Stimulated activated CD8-positive, alpha-beta memory T cell treated with anti-CD3 and anti-CD28 coated beads, Interleukin-4, amount 100 ng/mL, for 48 hours (primary cell): Measurements from ENCODE around the gene TGFBR3.
"Not testable (repeated sequence)": the region's sequence is repeated elsewhere in the genome, so short reads cannot be mapped to it uniquely, and the experiment has no call there.

Experiments
- DNase-seq: peaks from one replicate; pipeline ENCODE4 v3.0.0-alpha.2; 2020

The TGFBR3 gene

DNA sequence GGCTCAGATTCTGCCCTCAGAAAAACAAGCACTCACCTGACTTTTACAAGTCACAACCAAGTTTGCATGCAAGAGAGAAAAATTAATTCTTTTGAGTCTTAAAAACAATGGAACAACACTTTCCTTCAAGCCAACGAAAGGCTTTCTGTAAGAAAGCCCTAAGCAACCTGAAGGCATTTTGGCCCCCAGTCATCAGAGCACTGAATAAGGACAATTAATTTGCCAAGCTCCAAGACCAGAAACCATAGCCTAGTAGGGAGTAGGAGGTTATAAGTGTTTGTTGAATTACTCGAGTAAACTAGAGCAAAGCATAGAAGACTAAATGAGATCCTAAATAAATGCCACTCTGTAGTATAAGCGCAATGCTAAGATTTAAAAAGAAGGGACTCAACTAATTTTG, 4.7 kb downstream of the TGFBR3 start:
- no peak for DNase-seq

DNA sequence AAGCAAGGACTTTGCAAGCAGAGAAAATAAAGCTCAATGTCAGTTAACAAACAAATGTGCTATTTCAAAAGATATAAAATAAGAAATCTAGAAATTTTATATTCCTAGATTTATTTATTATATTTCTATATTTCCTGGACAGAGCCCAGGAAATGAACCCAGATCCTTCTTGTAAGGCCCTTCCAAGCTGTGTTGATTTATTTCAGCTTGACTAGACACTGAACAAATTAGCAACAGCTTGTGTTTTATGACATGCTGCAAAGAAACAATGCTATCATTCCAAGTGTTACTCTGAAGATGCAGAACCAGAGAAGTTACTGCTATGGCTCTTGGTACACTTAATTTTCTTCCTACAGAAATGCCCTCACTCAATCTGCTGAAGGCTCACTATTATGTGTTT, 6.2 kb downstream of the TGFBR3 start:
- no peak for DNase-seq

DNA sequence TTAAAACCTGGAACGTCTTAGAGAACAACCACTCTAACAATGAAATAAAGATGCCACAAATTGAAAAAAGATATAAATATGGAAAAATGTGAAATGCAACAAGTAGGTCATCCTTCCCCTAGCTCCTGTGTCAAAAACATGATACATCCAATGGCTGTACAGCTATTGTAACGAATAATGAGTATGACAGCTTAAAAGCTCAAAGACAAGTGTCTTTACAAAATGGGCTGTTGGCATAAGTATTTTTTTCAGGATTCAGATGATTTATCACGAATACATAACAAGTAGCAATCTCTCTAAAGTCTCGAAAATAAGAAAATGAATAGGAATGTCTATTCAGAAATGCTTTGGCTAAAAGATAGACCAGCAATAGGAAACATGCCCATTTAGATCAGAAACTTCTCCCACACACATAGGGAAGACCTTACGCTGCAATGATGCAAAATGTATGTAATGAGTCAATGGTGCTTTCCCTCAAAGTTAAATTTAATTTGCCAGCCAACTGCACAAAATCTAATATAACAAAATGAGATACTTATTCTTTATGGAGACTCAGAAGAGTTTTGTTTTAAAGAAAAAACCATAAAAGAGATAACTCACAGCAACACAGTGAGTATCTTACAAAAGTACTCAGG, 8.3 kb downstream of the TGFBR3 start:
- DNase-seq, result no peak

DNA sequence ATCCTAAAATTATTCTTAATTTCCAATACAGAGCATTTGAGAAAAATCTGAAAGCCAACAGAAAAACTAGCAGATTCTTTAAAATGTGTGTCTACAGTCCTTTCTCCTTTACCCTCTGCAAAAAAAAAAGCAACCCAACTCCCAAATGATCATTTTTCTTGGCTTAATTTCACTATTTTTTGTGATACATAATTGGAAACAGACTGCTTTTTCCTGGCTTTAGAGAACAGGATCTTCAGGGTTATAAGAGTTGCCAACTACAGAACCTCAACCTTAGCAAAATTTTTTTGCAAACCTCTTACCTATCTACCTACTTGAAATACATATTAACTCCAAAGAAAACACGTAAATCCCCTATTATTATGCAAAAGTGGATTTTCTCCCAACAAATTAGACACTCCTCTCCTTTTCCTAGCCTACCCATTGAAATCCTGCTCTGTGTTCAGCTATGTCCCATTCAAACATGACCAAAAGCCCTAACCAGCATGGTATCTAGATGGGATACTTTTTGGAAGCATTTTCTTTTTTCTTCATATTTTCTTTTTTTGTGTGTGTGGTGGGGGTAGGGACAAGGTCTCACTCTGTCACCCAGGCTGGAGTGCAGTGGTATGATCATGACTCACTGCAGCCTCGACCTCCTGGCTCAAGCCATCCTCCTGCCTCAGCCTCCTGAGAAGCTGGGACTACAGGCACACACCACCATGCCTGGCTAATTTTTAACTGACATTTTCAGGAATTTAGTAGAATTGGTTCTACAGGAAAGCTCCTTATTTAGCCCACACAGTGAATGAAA, 9.0 kb downstream of the TGFBR3 start:
- DNase-seq, result no peak

DNA sequence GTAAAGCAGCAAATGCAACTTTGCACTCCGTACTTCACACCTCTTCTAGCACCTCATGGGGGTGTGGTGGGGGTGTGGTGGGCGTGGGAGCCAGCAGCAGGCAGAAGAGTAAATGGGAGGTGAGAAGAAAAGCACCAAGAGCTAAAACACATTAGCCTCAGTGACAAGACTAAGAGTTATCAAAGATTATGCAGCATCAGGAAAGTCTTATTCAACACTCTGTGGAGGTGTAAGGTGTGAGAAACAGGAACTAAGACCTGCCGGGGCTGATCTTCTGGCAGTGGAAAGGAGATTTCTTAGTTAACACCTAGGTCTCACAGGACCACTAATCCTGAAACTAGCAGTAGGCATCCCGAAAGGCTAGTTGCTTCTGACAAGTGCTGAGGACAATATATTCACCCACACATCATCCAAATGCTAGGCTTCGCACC, 9.9 kb downstream of the TGFBR3 start:
- DNase-seq, result peak; percentile 67

GRCh38 chr1:91874167-91874566, 11.8 kb downstream of the TGFBR3 start:
- DNase-seq, result no peak

DNA sequence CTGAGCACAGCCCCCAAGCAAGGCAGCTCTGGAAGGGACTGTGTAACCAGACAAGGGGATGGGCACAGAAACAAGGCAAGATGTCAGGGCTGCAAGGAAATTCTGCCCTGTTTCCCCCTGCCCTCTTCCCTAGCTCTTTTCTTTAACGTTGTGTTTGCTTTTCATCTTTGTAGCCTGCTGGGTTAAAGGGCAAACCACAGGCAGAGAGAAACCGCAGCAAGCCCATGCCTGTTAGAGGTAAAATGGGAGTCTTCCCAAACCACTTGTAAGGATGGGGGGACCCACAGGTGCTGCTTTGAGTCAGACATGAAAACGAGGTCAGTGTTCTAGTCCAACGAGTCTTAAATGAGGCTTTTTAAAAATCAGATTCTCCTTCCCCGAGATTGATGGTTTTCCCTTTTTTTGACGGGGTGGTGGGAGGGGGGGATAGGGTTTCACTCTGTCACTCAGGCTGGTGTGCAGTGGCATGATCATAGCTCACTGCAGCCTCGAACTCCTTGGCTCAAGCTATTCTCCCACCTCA, 13.3 kb downstream of the TGFBR3 start:
- peak; percentile 55 for DNase-seq

GRCh38 chr1:91872000-91872399, 14.0 kb downstream of the TGFBR3 start:
- DNase-seq, result no peak

DNA sequence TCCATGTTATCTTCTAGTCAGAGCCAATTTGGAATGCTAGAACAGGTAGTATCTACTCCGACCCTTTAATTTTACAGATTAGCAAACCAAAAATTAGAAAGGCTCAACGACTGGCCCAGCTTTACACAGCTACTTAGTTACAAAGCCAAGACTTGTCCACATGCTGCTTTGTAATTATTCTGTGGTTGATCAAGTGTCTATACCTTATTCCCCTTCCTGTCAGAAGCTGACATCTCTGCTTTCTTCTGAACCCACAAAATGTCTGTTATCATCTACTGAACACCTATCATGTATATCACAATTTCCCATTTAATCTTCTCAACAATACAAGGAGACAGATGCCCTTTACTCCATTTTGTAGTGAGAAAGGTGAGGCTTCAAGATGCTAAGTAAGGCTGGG, 15.6 kb downstream of the TGFBR3 start:
- DNase-seq, result no peak

DNA sequence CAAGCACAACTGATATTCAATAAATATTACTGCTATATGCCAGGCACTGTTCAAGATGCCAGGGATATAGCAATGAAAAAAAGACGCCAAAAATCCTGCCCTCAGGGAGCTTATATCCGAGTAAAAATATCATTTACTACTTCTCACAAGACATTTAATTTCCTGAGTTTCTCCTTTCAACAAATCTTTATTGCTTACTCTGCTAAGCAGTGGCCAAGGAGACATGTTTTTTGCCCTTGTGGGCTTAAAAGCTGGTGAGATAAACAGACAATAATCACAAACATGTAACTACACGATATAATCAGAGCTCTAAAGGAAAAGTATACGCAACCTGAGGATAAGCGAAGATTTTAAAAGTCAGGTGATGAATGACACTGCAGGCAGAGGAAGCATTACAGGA, 19.5 kb downstream of the TGFBR3 start:
- no peak for DNase-seq

GRCh38 chr1:91864017-91864700, 21.8 kb downstream of the TGFBR3 start:
- no peak for DNase-seq

DNA sequence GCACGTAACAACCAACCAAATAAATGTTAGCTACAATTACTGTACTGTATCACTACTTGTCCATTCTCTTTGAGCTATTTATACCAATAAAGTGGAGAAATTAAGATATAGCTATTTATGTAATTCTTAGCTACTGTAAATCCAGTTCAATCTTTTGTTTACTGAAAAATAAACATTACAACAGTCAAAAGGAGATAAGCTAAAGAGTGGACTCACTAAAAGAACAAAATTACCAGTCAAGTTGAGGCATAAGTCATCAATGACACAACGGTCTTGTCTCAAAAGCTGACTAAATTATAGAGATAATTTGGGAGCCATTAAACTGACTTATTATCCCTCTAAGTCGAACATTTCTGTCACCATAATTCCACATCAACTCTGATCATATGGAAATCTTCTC, 22.5 kb downstream of the TGFBR3 start:
- no peak for DNase-seq

DNA sequence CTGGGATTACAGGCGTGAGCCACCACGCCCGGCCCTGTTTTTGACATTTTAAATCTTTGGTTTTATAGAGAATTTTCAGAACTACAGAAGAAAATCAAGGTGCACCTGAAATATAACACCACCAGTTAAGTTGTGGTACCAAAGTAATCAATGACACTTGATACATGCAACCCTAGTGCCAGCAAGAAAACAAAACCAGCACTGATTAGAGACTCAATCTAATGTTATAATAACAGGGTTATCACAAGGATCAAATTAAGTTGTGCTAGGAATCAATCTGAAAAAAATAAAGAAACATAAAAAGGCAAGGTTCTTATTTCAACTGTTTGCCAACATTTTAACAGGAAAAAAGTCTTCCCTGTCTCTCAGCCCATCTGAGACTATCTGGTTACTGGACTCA, 23.8 kb downstream of the TGFBR3 start:
- DNase-seq, result no peak

GRCh38 chr1:91857557-91858239, 28.3 kb downstream of the TGFBR3 start:
- no peak for DNase-seq

DNA sequence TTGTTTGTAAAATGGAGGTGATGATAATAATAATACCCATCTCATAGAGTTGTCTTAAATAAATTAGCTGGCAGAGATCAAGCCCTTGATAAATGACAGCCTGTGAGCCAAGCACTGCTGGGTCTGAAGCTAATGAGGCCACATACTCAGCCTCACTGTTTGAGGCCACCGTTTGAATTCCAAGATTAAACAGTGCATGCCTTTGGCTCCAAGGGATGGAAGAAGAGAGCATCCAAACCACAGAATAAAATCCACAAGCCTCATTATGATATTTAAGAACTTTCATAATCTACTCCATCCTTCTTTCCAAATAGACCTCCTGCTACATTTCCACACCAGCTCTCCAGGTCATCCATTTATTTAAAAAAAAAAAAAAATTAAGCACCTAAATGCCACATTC, 29.0 kb downstream of the TGFBR3 start:
- no peak for DNase-seq

- DNase-seq, result no peak
Measured at GRCh38 chr1:91854852-91855534, 31.0 kb downstream of the TGFBR3 start.

- no peak for DNase-seq
Measured at GRCh38 chr1:91853397-91853796, 32.6 kb downstream of the TGFBR3 start.

DNA sequence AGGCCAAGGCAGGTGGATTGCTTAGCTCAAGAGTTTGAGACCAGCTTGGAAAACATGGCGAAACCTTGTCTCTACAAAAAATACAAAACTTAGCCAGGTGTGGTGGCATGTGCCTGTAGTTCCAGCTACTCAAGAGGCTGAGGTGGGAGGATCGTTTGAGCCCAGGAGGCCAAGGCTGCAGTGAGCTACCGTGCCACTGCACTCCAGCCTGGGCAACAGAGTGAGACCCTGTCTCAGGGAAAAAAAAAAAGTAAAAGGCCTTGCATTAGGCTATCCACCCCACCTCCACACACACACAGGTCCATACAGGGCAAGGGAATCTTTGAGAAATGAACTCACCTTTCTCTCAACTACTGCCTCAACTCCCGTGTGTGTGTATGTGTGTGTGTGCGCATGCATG, 33.9 kb downstream of the TGFBR3 start:
- DNase-seq, result not testable (repeated sequence)

- no peak for DNase-seq
Measured at GRCh38 chr1:91851130-91852010, 34.6 kb downstream of the TGFBR3 start.

GRCh38 chr1:91850708-91851107, 35.2 kb downstream of the TGFBR3 start:
- no peak for DNase-seq

DNA sequence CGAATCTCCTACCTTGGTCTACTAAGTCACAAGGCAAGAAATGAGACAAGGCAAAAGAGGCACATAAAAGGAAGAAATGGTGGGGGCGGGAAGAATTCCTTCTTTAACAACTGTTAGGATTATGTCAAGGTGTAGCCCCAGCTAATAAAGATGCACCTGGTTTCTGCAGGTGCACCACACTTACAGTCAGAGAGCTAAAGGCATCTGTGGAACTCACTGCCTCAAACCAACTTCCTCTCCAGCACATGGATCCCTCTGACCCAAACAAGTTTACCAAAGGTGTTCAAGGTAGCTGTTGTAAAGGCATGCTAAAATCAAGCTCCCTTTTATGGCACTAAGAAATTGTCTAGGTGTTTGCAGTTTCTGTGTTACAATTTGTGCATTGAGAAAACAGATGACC, 38.1 kb downstream of the TGFBR3 start:
- DNase-seq, result no peak

GRCh38 chr1:91846639-91847013, 39.3 kb downstream of the TGFBR3 start:
- DNase-seq, result no peak
